Right lobe of liver (tissue), 6 donors: Measurements from ENCODE around the gene SYTL3. TPM values are rescaled to one million over a fixed set of nuclear protein-coding genes. Genes with fewer than 3 reads are reported as not detected.

Source experiments
- ATAC-seq, 4 donors: fragments of 200-7000 bp; cut with Tn5 transposase; one replicate each; pipeline ENCODE4 v1.9.1; 2020; ENCODE audit warnings: mild to moderate bottlenecking in 4 of 4, moderate library complexity in 4 of 4
- DNase-seq, 3 donors: peaks; one replicate each; pipeline ENCODE4 v3.0.0-alpha.2; 2020
- H3K27ac ChIP-seq, 3 donors: fragments of 200-600 bp; one replicate each; pipeline ENCODE4 v1.8.0; 2022
- H3K27me3 ChIP-seq, 2 donors: fragments of 200-600 bp; one replicate each; pipeline ENCODE4 v1.8.0; 2022
- H3K36me3 ChIP-seq, 4 donors: fragments of 200-600 bp; sonication (generic) in 1 of 4; one replicate each; pipeline versions ENCODE4 v1.5.1 to v1.8.0; 2017 to 2022; ENCODE audit warnings: control low read depth in 1 of 4
- H3K4me1 ChIP-seq, 4 donors: fragments of 200-600 bp; sonication (generic) in 1 of 4; one replicate each; pipeline versions ENCODE4 v1.5.1 to v1.8.0; 2017 to 2022; ENCODE audit warnings: control low read depth in 1 of 4
- H3K4me3 ChIP-seq, 3 donors: fragments of 200-600 bp; one replicate each; pipeline ENCODE4 v1.8.0; 2022
- H3K9me3 ChIP-seq, 4 donors: fragments of 200-600 bp; sonication (generic) in 1 of 4; one replicate each; pipeline versions ENCODE4 v1.5.1 to v1.8.0; 2017 to 2022; ENCODE audit warnings: control low read depth in 1 of 4
- CTCF ChIP-seq, 4 donors: fragments of 200-600 bp in 3 of 4; fragments of 450-650 bp in 1 of 4; IDR thresholded peaks; one replicate each; pipeline versions ENCODE4 v1.5.1 to v1.8.0; 2016 to 2022; ENCODE audit warnings: antibody characterized with exemption in 4 of 4, mild to moderate bottlenecking in 2 of 4
- POLR2A ChIP-seq: fragments of 450-650 bp; IDR thresholded peaks from one replicate; pipeline ENCODE4 v1.6.1; 2017; ENCODE audit warnings: antibody characterized with exemption, mild to moderate bottlenecking
- WGBS: methylation state at CpG from one replicate; pipeline ENCODE4 v1.1.6; 2018; ENCODE audit warnings: low coverage, low lambda C conversion rate; ENCODE audit not compliant: insufficient coverage; ENCODE audit errors: missing lambda C conversion rate; 5-methylcytosine and 5-hydroxymethylcytosine counted together
- intact Hi-C, 2 donors: fragments of 100-400 bp; cut with DNase I; formaldehyde crosslinking; loops; one replicate each; pipeline versions ENCODE4 v1.11.2 to v1.14.1; 2022
- total RNA-seq, 6 experiments: library from RNA; depleted of rRNA in 2 of 6; stranded (reverse); fragments of >200 nt in 2 of 6; fragmentation: NEBNext Ultra II Directional in 3 of 6; extraction: Animal tissue kit (Norgen Biotek cat#: 25700) in 3 of 6; gene quantifications; one replicate each; pipeline versions ENCODE4 v1.1.0 to v1.2.4, GENCODE V29; 2016 to 2023
- donor health status: DM: no; HTN: yes; CAD: no.
- donor health status: DM: no; HTN: no; CAD: no.
- donor health status: DM: no; HTN: no; CAD: no.
- donor health status: DM: no; HTN: yes; CAD: no.
- donor health status: DM: no; HTN: yes; CAD: no.

The SYTL3 gene
- total RNA-seq, 6 experiments from 2014 or later: 0.66 to 1.7 (median 1.0) TPM

- H3K36me3 ChIP-seq: peaks cover under 1 to 90% (median 48%) of the 10 kb centered on the region in 4 donors
- ATAC-seq: no peak
- H3K27me3 ChIP-seq: no peaks in the 10 kb centered on the region
- H3K9me3 ChIP-seq: no peaks in the 10 kb centered on the region
- no peak for DNase-seq
- intact Hi-C loops: no loop called here
- no peaks in the 10 kb centered on the region for H3K4me1 ChIP-seq
- no peak overlapping the region for H3K27ac ChIP-seq
- 91% methylated on average over 4 of the region's 11 CpGs for WGBS
- TF ChIP-seq CTCF (IDR thresholded peaks at IDR 0.05) (no peak), POLR2A (no peak)
- no peak overlapping the region for H3K4me3 ChIP-seq
Observed at GRCh38 chr6:158772172-158772571, 122.3 kb downstream of the SYTL3 start.

- TF ChIP-seq POLR2A (no peak), CTCF (IDR thresholded peaks at IDR 0.05) (no peak)
- intact Hi-C loops: no loop called here
- no peaks in the 10 kb centered on the region for H3K27me3 ChIP-seq
- H3K4me3 ChIP-seq: no peak overlapping the region
- no peak for DNase-seq
- H3K36me3 ChIP-seq: peaks cover 0 to 87% (median 48%) of the 10 kb centered on the region in 4 donors
- no peak for ATAC-seq
- 82% methylated on average over 6 of the region's 6 CpGs for WGBS
- no peaks in the 10 kb centered on the region for H3K4me1 ChIP-seq
- H3K9me3 ChIP-seq: no peaks in the 10 kb centered on the region
- H3K27ac ChIP-seq: no peak overlapping the region
Observed at GRCh38 chr6:158772851-158773371, 123.1 kb downstream of the SYTL3 start.

GRCh38 chr6:158773581-158774449 lies 124.0 kb downstream of the SYTL3 start:
- H3K27me3 ChIP-seq: no peaks in the 10 kb centered on the region
- no peak overlapping the region for H3K27ac ChIP-seq
- ATAC-seq (no peak), DNase-seq (no peak)
- peaks cover 0 to 86% (median 49%) of the 10 kb centered on the region in 4 donors for H3K36me3 ChIP-seq
- intact Hi-C loops: no loop called here
- no peaks in the 10 kb centered on the region for H3K9me3 ChIP-seq
- TF ChIP-seq CTCF (IDR thresholded peaks at IDR 0.05) (no peak), POLR2A (no peak)
- 84% methylated on average over 9 of the region's 21 CpGs for WGBS
- H3K4me1 ChIP-seq: no peaks in the 10 kb centered on the region
- no peak overlapping the region for H3K4me3 ChIP-seq

- Histone ChIP-seq H3K36me3 (peaks cover 0 to 83% (median 41%) of the 10 kb centered on the region in 4 donors), H3K27ac (no peak overlapping the region), H3K4me3 (no peak overlapping the region), H3K4me1 (no peaks in the 10 kb centered on the region), H3K9me3 (no peaks in the 10 kb centered on the region), H3K27me3 (no peaks in the 10 kb centered on the region)
- TF ChIP-seq POLR2A (no peak), CTCF (IDR thresholded peaks at IDR 0.05) (no peak)
- WGBS: 91% methylated on average over 17 of the region's 17 CpGs
- no peak for DNase-seq
- no peak for ATAC-seq
- intact Hi-C loops: no loop called here
Observed at GRCh38 chr6:158774717-158775449, 125.0 kb downstream of the SYTL3 start.
